ENCODE data around the gene METTL22.

DNA sequence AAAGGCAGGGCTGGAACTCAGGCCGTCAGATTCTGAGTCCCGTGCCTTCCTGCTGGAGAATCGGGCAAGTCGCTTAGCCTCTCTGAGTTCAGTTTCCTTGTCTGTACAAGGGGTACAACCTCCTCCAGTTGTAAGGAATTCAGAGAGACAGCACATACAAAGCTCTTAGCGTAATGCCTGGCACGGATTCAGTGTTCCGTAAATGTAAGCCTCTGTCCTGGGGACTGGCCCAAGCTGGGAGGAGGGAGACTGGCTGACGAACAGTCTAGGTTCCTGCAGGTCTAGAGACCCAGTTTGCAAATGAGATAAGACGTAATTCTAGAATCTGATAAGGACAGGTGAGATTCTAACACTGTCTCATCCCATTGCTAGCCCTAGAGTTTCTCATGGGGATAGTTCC, 9.9 kb downstream of the METTL22 start:
- TF ChIP-seq TAF1 (IDR thresholded peaks at IDR 0.05; ENCODE audit: low read depth) (no peak), CTCF (IDR thresholded peaks at IDR 0.05; ENCODE audit: poor library complexity, severe bottlenecking) (no peak), SMC3 (conservative IDR thresholded peaks at IDR 0.05; ENCODE audit: poor library complexity) (no peak), POLR2AphosphoS5 (IDR thresholded peaks at IDR 0.05) (no peak)
